GM10847 (cell line): ENCODE results near the gene ADGRG1.

ENCODE experiments used
- POLR2A ChIP-seq: IDR thresholded peaks from 2 replicates; pipeline ENCODE4 v1.6.1; 2011; ENCODE audit not compliant: insufficient read length; ENCODE audit errors: extremely low read depth

ADGRG1 gene

DNA sequence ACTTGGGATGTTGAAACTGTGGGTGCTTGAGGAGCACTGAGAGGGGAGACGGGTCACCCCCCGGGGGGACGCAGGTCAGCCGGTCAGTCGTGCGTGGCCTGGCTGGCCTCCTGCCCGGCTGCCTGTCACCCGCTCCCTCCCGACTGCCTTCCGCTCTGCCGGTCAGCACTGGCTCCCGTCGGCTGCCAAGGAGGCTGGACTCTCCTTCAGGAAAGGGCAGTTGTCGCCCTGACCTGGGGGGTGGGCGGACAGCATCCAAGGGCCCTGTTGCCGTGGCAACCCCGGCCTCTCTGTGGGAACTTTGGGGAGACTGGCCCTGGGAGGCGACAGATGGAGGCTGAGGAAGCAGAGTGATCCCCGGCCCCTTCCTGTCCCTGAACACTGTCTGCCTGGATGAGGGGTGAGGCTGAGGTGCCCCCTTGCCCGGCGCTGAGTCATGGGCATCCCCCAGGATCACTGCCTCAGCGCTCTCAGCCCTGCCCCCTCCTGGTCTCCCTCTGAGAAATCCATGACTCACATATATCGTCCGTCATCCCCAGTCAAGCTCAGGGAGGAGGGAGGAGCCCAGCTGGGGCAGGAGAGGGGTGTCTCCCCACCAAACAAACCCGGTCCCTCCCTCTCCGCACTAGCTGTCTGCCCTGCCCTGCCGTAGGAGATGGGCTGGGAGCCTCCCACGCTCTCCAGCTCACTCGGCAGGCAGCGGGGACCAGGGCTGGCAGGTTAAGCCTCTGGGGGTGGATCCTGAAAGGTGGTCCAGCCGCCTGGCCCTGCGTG, at the start of gene ADGRG1:
Gene ADGRG1 (plus strand): TSS at position 623 of the 774 bp plus-strand sequence. CDS start 21,658 bp downstream, outside the sequence.
- TF ChIP-seq POLR2A: no peak

DNA sequence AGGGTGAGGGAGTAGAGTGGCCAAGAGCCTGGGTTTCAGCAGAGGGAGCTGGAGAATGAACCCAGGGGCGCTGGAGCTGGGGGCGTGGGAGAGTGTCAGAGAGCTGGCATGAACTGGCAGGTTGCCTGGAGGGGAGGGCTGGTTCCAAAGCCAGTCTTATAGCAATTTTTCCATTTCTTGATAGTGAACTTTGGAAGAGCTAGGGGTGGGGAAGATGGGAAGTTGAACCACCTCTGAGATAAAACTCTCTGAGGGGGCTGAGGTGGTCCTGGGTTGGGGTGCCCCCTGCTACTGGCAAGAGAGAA, 49.1 kb upstream of the ADGRG1 start:
- no peak for TF ChIP-seq POLR2A

DNA sequence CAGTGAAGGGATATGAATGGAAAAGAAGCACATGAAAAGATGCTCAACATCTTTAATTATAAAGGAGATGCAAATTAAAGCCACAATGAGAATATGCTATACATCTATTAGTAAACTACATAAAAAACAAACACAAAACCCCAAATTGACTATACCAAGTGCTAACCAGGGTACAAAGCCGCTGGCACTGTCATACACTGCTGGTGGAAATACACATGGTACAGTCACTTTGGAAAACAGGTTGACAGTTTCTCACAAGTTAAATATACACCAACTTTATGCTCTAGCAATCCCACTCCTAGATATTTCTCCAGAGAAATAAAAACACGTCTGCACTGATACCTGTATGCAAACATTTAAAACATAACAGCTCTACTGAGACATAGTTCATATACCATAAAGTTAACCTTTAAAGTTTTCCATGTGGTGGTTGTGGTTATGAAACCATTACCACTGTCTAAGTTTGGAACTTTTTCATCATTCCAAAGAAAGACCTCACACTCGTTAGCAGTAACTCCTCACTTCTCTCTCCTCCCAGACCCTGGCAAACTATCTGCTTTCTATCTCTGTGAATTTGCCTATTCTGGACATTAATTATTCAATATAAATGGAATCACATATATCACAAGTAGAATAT, 43.3 kb upstream of the ADGRG1 start:
- no peak for TF ChIP-seq POLR2A

DNA sequence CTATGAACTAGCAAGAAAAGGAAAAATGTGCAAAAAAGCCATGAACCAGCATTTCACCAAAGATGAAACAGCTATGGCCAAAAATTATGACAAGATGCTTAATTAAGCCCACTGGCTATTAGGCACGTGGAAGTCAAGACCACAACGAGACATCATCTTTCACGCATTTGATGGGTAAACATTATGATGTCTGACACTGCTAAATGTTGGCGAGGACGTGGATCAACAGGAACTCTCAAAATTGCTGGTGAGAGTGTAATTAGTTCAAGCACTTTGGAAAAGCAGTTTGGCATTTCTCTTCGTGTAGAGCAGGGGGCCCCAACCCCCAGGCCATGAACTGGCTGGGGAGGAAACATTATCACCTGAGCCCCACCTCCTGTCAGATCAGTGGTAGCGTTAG, 39.6 kb upstream of the ADGRG1 start:
- TF ChIP-seq POLR2A: no peak

DNA sequence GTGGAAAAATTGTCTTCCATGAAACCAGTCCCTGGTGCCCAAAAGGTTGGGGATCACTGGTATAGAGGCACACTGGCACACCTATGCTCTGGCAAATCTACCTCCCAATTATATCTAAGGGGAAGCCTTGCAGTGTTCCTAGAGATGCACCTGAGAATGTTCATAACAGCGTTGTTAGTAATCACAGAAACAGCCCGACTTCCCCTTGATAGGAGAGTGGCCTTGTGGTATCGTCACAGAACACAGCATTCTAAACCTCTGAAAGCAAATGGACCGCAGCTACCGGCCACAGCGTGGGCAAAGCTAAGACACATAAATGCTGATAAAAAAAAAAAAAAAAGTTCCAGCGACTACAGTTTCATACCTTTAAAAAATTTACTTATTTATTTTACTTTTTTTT, 39.1 kb upstream of the ADGRG1 start:
- no peak for TF ChIP-seq POLR2A

DNA sequence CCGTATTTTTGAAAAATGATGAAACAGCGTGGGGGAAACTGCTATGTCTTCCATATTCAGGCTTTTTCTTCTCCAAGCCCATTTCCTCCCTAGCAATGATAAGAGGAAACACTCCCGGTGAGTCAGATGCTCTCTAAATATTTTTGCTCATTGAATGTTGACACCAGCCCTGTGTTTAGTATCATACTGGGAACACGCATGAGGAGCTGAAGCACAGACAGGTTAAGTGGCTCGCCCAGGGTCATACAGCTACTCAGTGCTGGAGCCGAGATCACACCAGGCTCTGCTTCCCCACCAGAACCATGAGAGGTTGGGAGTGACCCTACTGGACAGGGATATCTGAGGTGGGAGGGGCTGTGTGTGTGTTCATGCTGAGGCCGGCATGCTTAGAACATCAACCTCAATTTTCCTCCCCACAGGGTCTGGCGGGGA, 37.8 kb upstream of the ADGRG1 start:
- no peak for TF ChIP-seq POLR2A

DNA sequence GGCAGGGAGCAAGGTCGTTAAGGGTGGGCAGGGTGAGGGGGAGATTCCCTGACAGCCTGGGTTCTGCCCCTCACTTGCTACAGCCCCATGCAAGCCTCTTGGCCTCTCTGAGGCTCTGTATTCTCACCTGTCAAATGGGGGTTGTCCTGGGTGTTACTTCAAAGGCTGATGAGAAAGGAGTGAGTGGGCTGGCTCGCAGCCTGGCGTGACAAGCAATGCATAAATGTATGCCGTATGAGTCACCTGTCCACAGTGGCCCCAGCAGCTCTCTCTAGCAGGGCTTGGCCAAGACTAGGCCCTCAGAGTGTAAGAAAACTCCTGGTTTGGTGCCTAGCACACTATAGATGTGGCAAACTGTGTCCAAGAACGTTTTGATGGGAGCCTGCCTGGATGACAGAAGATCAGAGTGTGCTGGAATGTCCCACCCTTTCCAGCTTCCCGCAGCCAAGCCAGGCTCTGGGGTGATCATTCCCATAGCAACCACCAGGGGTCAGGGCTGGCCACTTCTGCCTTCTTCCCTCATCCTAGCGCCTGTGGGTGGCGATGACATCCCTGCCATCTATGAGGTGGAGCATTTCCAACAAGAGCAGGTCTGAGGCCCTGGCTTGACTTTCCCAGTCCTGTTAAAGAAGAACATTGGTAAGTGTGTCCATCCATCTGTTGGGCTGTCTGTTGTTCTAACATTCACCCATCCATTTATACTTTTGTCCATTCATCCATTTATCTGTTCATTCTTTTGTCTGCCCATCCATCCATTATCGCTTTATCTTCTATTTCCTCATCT, 37.2 kb upstream of the ADGRG1 start:
- no peak for TF ChIP-seq POLR2A

DNA sequence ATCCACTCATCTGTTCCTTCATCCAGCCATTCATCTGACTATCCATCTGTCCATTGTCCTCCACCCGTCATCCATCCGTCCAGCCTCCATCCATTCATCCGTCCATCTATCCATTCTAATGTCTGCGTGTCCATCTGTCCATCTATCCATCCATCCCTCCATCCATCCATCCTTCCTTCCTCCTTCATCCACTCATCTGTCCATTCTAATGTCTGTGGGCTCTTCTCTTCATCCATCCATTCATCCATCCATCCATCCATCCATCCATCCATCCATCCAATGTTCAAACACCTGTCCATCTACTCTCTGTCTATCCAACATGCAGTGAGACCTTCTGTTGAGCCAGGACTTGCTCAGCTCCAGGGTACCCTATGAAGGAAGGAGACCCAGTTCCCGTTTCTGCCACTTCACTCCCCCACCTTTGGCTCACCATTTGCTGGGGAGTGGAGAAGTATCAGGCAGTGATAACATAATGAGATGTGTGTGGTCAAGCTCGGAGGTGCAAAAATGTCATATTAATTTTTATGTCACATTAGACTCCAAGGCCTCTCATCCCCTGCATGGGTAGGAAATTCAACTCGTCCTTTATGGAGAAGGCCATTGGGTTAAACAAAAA, 36.5 kb upstream of the ADGRG1 start:
- no peak for TF ChIP-seq POLR2A

DNA sequence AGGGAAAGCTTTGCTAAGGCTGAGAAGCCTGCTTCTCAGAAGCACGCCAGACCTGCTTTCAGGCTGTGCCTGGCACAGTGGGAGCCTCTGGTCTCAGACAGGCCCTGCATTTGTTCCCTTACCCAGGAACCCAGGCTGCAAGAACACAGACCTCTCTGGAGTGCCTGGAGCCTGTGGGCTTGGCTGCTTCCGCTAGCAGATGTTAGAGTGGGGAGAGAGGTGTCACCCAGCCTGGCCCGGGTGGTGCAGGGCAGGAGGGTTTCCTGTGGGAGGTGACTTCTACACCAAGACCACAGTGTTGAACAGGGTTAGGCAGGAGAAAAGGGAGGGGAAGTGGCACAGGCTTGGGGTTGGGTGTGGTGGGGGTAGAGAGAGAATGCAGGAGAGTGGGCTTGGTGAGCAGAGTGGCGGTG, 35.8 kb upstream of the ADGRG1 start:
- TF ChIP-seq POLR2A: no peak

DNA sequence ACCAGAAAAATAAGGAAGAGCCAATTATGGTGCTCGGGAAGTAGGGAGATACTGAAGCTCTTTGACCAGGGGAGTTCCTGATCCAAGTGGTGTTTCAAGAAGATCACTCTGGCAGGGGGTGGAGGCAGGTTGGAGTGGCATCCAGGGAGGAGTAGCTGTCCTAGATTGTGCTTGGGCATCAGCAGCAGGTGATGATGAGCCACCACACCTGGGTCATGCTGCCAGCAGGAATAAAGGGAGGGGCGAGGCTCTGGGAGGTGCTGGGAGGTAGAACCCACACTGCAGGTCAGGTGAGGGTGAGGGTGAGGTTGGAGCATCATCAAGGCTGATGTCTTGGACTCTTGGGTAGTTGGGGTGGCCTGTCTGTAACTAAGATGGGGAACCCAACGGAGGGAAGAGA, 35.4 kb upstream of the ADGRG1 start:
- TF ChIP-seq POLR2A: no peak

DNA sequence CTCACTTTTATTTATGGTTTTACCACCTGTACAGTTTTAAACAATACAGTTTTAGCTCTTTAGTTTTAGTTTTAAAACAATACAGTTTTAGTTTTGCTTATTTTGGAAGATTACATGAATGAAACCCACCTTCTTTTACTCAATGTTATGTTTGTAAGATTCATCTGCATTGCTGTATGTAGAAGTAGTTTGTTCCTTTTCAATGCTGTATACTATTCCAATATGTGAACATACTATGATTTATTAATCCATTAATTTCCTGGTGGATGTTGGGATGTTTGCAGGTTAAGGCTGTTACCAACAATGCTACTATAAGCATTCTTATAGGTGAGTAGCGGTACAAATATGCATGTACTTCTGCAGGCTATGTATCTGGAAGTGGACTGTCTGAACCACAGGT, 34.4 kb upstream of the ADGRG1 start:
- TF ChIP-seq POLR2A: no peak

DNA sequence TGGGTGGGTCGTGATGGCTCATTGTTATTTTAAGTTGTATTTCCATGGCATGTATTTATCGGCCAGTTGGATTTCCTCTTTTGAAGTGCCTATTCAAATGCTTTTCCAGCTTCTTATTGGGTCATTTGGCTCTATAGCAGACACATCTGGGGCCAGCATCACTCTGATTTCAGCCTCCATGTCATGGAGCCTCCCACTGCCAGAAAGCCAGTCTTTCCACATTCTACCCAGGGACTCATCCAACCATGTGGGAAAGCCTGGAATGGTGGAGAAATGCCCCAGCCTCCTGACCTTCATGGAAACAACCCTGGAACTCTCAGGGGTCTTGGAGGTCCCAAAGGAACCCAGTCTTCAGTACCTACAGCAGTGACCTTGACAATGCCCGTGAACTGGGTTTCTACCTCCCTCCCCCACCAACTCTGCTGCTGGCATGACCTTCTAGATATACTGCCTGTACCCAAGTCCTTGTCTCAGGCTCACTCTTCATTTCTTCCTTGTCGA, 33.8 kb upstream of the ADGRG1 start:
- no peak for TF ChIP-seq POLR2A

DNA sequence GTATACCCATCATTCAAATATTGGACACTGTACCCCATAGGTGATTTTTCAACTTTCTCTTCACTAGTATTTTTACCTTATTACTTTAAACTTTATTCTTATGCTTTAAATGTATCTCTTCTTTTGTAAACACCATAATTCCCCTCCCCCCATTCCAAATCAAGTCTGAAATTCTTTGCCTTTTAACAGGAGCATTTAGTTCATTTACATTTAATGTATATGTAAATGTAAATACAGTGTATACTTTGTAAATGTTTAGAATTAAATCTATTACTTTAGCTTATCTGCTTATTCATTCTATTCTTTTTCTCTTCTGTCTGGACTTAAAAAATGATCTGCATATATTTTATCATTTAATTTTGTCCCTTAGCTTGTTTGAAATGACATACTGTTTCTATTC, 30.0 kb upstream of the ADGRG1 start:
- TF ChIP-seq POLR2A: no peak

DNA sequence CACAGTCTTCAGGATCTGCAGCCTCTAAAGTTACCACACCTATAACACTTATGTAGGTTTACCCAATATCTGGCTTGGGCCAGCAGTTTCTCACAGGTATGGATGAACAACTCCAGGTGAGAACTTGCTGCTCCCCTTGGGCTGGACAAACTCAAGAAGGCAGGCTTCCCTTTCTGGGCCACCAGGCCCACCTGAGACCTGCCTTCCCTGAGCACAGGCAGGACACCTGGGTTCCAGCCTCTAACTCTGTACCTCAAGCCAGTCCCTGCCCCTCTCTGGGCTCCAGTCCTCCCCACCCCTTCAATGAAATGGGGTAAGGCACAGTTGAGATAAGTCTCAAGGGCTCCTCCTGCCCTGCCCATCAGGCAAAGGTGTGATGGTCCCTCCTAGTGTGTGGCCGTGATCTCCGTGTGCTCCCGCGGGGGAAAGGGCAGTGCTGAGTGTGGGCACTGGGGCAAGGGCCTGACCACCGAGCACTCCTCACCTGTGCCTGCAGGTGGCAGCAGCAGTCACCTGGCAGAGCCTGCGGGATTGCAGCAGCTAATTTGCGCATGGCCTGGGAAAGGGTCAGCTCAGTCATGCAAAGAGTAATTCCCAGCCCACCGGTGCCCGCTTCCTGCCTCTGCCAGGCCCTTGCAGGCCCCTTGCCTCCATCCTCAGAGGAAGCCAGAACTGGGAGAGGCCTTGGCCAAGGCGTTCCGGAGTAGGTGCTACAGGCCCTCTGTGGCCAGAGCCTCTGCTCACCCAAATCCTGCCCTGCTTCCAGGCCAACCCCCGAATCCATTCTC, 28.2 kb upstream of the ADGRG1 start:
- no peak for TF ChIP-seq POLR2A
